Stimulated activated naive B cell treated with anti-CD40 and anti-IgM and Interleukin-4, amounts not matched to agents 10 μg/mL and 1 μg/mL and 100 μg/mL, for 72 hours (primary cell): ENCODE data around the gene HOOK2.

Experiments
- ATAC-seq, 2 donors: fragments of 150-1000 bp; cut with Tn5 transposase; replicated peaks; 2 replicates each; pipeline ENCODE4 v1.10.0; 2021; ENCODE audit warnings: moderate library complexity in 1 of 2
- DNase-seq: peaks from one replicate; pipeline ENCODE4 v3.0.0; 2021
- H3K27ac Mint-ChIP-seq: one replicate; pipeline ENCODE4 v1.8.0; 2022; ENCODE audit warnings: mild to moderate bottlenecking, mixed read lengths
- H3K27me3 Mint-ChIP-seq, 2 donors: one replicate each; pipeline ENCODE4 v1.8.0; 2022; ENCODE audit warnings: mixed read lengths in 2 of 2
- H3K36me3 Mint-ChIP-seq, 2 donors: one replicate each; pipeline ENCODE4 v1.8.0; 2022; ENCODE audit warnings: mixed read lengths in 2 of 2, mild to moderate bottlenecking in 1 of 2
- H3K4me1 Mint-ChIP-seq, 2 donors: one replicate each; pipeline ENCODE4 v1.8.0; 2022; ENCODE audit warnings: mixed read lengths in 2 of 2, mild to moderate bottlenecking in 1 of 2
- H3K4me3 Mint-ChIP-seq, 2 donors: one replicate each; pipeline ENCODE4 v1.8.0; 2022; ENCODE audit warnings: mild to moderate bottlenecking in 2 of 2, mixed read lengths in 2 of 2, moderate library complexity in 1 of 2
- H3K9me3 Mint-ChIP-seq, 2 donors: one replicate each; pipeline ENCODE4 v1.8.0; 2022; ENCODE audit warnings: mixed read lengths in 2 of 2, mild to moderate bottlenecking in 1 of 2

HOOK2 gene

GRCh38 chr19:12782424-12783290 lies 7.3 kb upstream of the HOOK2 start:
- H3K4me3 Mint-ChIP-seq: peak overlapping the region; percentile 85 to 86
- no peaks in the 10 kb centered on the region for H3K27me3 Mint-ChIP-seq
- no peak overlapping the region for H3K27ac Mint-ChIP-seq
- ATAC-seq (peak; percentile 59 to 64), DNase-seq (peak; percentile 87)
- peaks cover 29 to 34% of the 10 kb centered on the region in 2 donors for H3K4me1 Mint-ChIP-seq
- no peaks in the 10 kb centered on the region for H3K36me3 Mint-ChIP-seq
- H3K9me3 Mint-ChIP-seq: no peaks in the 10 kb centered on the region

DNA sequence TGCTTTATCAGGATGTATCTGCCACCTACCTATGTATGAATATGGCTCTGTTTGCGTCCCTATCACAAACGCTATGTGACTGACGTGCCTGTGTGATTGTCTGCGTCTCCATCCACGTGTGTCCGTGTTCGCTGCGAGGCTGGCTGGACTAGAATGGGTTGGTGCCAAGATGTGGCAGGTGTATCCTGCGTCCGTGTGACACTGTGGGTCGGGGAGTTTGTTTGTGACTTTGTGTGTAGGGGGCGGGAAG lies 6.7 kb upstream of the HOOK2 start:
- H3K4me3 Mint-ChIP-seq: peak overlapping the region; percentile 85 to 86
- ATAC-seq (no peak), DNase-seq (no peak)
- no peaks in the 10 kb centered on the region for H3K27me3 Mint-ChIP-seq
- H3K9me3 Mint-ChIP-seq: no peaks in the 10 kb centered on the region
- no peaks in the 10 kb centered on the region for H3K36me3 Mint-ChIP-seq
- no peak overlapping the region for H3K27ac Mint-ChIP-seq
- peaks cover 32 to 40% of the 10 kb centered on the region in 2 donors for H3K4me1 Mint-ChIP-seq

- ATAC-seq: no peak
- H3K4me1 Mint-ChIP-seq: peaks cover 33 to 46% of the 10 kb centered on the region in 2 donors
- DNase-seq: no peak
- H3K9me3 Mint-ChIP-seq: no peaks in the 10 kb centered on the region
- no peaks in the 10 kb centered on the region for H3K36me3 Mint-ChIP-seq
- no peaks in the 10 kb centered on the region for H3K27me3 Mint-ChIP-seq
- H3K27ac Mint-ChIP-seq: peak overlapping the region; percentile 79
- peak overlapping the region; percentile 49 to 57 for H3K4me3 Mint-ChIP-seq
These were observed 4.0 kb upstream of the HOOK2 start for GRCh38 chr19:12779162-12779993.

- Mint-ChIP-seq H3K4me3 (peak overlapping the region; percentile 85), H3K36me3 (no peaks in the 10 kb centered on the region), H3K27ac (peak overlapping the region; percentile 92), H3K4me1 (peaks cover 33 to 50% of the 10 kb centered on the region in 2 donors), H3K9me3 (no peaks in the 10 kb centered on the region), H3K27me3 (no peaks in the 10 kb centered on the region)
- DNase-seq (no peak), ATAC-seq (no peak)
These were observed 3.5 kb upstream of the HOOK2 start for GRCh38 chr19:12778905-12779161.

DNA sequence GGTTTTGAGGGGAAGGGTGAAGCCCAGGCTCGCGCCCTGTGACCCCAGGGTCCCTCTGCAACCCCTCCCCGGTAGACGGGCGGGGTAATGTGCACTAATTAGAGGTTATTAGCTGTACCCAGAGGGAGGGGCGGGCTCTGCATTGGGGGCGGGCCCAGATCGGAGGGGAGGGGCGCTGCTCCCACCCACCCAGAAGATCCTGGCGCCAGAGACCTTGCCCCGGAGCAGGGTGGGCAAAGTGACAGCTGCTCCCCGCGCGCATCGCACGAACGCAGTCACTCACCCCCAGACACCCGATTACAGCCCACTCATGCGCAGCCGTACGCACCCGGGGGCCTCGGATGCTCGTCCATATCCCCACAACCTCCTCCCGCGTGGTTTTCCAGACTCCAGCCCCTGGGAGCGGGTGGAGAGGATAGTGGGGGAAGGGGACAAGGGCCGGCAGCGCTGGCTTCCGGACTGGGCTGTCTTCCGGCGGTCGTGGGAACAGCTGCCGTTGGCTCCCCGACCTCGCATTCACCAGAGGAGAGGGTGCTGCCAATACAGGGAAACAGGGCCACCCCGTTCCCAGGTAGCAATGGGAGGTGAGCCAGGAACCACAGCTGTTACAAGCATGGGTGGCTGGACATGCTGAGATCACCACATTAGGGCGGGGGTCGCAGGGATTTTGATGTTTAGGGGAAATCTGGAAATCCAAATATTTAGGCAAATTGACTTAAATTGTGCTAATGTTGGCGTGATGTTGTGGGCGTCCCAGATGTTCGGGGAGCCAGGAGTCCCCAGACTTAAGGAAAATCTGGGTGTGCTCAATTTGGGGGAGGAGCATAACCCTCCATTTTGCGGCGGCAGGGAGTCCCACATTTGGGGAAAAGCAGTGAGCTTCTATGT lies 2.9 kb upstream of the HOOK2 start:
- H3K4me3 Mint-ChIP-seq: peak overlapping the region; percentile 85
- no peaks in the 10 kb centered on the region for H3K27me3 Mint-ChIP-seq
- no peaks in the 10 kb centered on the region for H3K9me3 Mint-ChIP-seq
- H3K27ac Mint-ChIP-seq: peak overlapping the region; percentile 92
- ATAC-seq (peak; percentile 19 to 23), DNase-seq (no peak)
- H3K4me1 Mint-ChIP-seq: peaks cover 34 to 56% of the 10 kb centered on the region in 2 donors
- H3K36me3 Mint-ChIP-seq: no peaks in the 10 kb centered on the region

GRCh38 chr19:12777217-12778016 lies 2.1 kb upstream of the HOOK2 start:
- Mint-ChIP-seq H3K4me3 (peak overlapping the region; percentile 85), H3K9me3 (no peaks in the 10 kb centered on the region), H3K27me3 (no peaks in the 10 kb centered on the region), H3K27ac (peak overlapping the region; percentile 92), H3K4me1 (peaks cover 33 to 56% of the 10 kb centered on the region in 2 donors), H3K36me3 (no peaks in the 10 kb centered on the region)
- DNase-seq: peak; percentile 72
- peak; percentile 44 to 49 for ATAC-seq

- peaks cover 18 to 30% of the 10 kb centered on the region in 2 donors for H3K4me1 Mint-ChIP-seq
- H3K27ac Mint-ChIP-seq: no peak overlapping the region
- DNase-seq: no peak
- peak overlapping the region in 1 of 2 donors; percentile 3 for H3K4me3 Mint-ChIP-seq
- no peaks in the 10 kb centered on the region for H3K27me3 Mint-ChIP-seq
- H3K36me3 Mint-ChIP-seq: peaks cover 2 to 5% of the 10 kb centered on the region in 2 donors
- no peaks in the 10 kb centered on the region for H3K9me3 Mint-ChIP-seq
- no peak for ATAC-seq
These were observed 1.8 kb downstream of the HOOK2 start for GRCh38 chr19:12773571-12773970.

DNA sequence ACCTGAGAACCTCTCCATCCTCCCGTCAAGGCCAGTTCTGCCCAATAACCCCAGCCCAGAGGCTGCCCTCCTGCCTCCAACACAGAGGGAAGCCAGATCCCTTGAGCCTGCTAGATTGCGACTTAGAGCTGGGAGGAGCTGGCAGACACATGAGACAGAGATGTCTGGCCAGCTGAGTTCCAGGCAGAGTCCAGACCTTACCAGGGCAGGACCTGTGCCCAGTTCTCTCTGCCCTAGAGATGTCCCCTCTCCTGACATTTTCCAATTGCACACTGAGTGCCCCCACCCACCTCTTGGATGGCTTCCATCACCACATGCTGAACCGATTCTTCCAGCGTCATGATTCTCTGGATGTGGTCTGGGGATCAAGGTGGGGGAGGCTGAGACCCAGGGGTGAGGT lies 3.0 kb downstream of the HOOK2 start:
- Mint-ChIP-seq H3K27me3 (no peaks in the 10 kb centered on the region), H3K4me1 (peaks cover 10 to 18% of the 10 kb centered on the region in 2 donors), H3K9me3 (no peaks in the 10 kb centered on the region), H3K36me3 (peaks cover 8% of the 10 kb centered on the region in 2 donors), H3K27ac (no peak overlapping the region), H3K4me3 (no peak overlapping the region)
- ATAC-seq (no peak), DNase-seq (no peak)

- H3K4me3 Mint-ChIP-seq: no peak overlapping the region
- H3K27me3 Mint-ChIP-seq: no peaks in the 10 kb centered on the region
- H3K27ac Mint-ChIP-seq: no peak overlapping the region
- no peaks in the 10 kb centered on the region for H3K9me3 Mint-ChIP-seq
- peaks cover 14 to 22% of the 10 kb centered on the region in 2 donors for H3K4me1 Mint-ChIP-seq
- no peak for ATAC-seq
- DNase-seq: no peak
- H3K36me3 Mint-ChIP-seq: peaks cover 8 to 11% of the 10 kb centered on the region in 2 donors
These were observed 4.4 kb downstream of the HOOK2 start for GRCh38 chr19:12770922-12771321.

- Mint-ChIP-seq H3K4me3 (no peak overlapping the region), H3K36me3 (peaks cover 12 to 16% of the 10 kb centered on the region in 2 donors), H3K27ac (no peak overlapping the region), H3K9me3 (no peaks in the 10 kb centered on the region), H3K4me1 (peaks cover 15 to 20% of the 10 kb centered on the region in 2 donors), H3K27me3 (no peaks in the 10 kb centered on the region)
- DNase-seq (no peak), ATAC-seq (peak in 1 of 2 donors; percentile 64)
These were observed 5.7 kb downstream of the HOOK2 start for GRCh38 chr19:12769689-12770088.

- Mint-ChIP-seq H3K4me3 (no peak overlapping the region), H3K36me3 (peaks cover 15 to 16% of the 10 kb centered on the region in 2 donors), H3K27ac (no peak overlapping the region), H3K4me1 (peaks cover 7 to 8% of the 10 kb centered on the region in 2 donors), H3K27me3 (no peaks in the 10 kb centered on the region), H3K9me3 (no peaks in the 10 kb centered on the region)
- ATAC-seq (no peak), DNase-seq (no peak)
These were observed 7.7 kb downstream of the HOOK2 start for GRCh38 chr19:12767666-12768065.

GRCh38 chr19:12767150-12767549 lies 8.2 kb downstream of the HOOK2 start:
- DNase-seq (no peak), ATAC-seq (no peak)
- no peak overlapping the region for H3K27ac Mint-ChIP-seq
- no peaks in the 10 kb centered on the region for H3K27me3 Mint-ChIP-seq
- no peaks in the 10 kb centered on the region for H3K9me3 Mint-ChIP-seq
- peaks cover 7 to 8% of the 10 kb centered on the region in 2 donors for H3K4me1 Mint-ChIP-seq
- no peak overlapping the region for H3K4me3 Mint-ChIP-seq
- peaks cover 15 to 16% of the 10 kb centered on the region in 2 donors for H3K36me3 Mint-ChIP-seq

- H3K27me3 Mint-ChIP-seq: no peaks in the 10 kb centered on the region
- no peaks in the 10 kb centered on the region for H3K9me3 Mint-ChIP-seq
- H3K36me3 Mint-ChIP-seq: peaks cover 15 to 16% of the 10 kb centered on the region in 2 donors
- H3K4me1 Mint-ChIP-seq: peaks cover 7 to 8% of the 10 kb centered on the region in 2 donors
- H3K27ac Mint-ChIP-seq: peak overlapping the region; percentile 59
- H3K4me3 Mint-ChIP-seq: peak overlapping the region; percentile 76 to 77
- DNase-seq (peak; percentile 72), ATAC-seq (peak; percentile 92 to 95)
These were observed 9.3 kb downstream of the HOOK2 start for GRCh38 chr19:12766051-12766521.
